ENCODE data around the gene STK33.

- TF ChIP-seq CTCF (conservative IDR thresholded peaks at IDR 0.05) (no peak), ZFX (IDR thresholded peaks at IDR 0.05) (peak; percentile 63)
These were observed at the start of gene STK33 for GRCh38 chr11:8593935-8594909.

Measured in C4-2B (cell line).